HEK293 (cell line): ENCODE measurements around the gene SEC11A.
A peak's percentile ranks its signal among the peaks of the same experiment; 100 is the strongest.

Source experiments
- CTCF ChIP-seq: fragments of 450-650 bp; formaldehyde crosslinking; IDR thresholded peaks from 2 replicates; pipeline ENCODE4 v1.5.1; 2016; ENCODE audit warnings: missing biosample characterization, missing genetic modification characterization
- KLF10 ChIP-seq: fragments of 450-650 bp; IDR thresholded peaks from 2 replicates; pipeline ENCODE4 v1.5.1; 2018; ENCODE audit warnings: missing biosample characterization, mild to moderate bottlenecking, missing genetic modification characterization
- MZF1 ChIP-seq: fragments of 450-650 bp; formaldehyde crosslinking; IDR thresholded peaks from 2 replicates; pipeline ENCODE4 v1.5.1; 2017; ENCODE audit warnings: missing biosample characterization, missing genetic modification characterization, borderline replicate concordance
- PATZ1 ChIP-seq: fragments of 450-650 bp; formaldehyde crosslinking; IDR thresholded peaks from 2 replicates; pipeline ENCODE4 v1.5.1; 2016; ENCODE audit warnings: missing biosample characterization, missing genetic modification characterization
- YY1 ChIP-seq: fragments of 450-650 bp; formaldehyde crosslinking; IDR thresholded peaks from 2 replicates; pipeline ENCODE4 v1.5.1; 2018; ENCODE audit warnings: missing biosample characterization, missing genetic modification characterization
- ZBTB49 ChIP-seq: fragments of 450-650 bp; formaldehyde crosslinking; IDR thresholded peaks from 2 replicates; pipeline ENCODE4 v1.5.1; 2016; ENCODE audit warnings: missing biosample characterization, missing genetic modification characterization, low read depth
- ZFP41 ChIP-seq: fragments of 450-650 bp; formaldehyde crosslinking; IDR thresholded peaks from 2 replicates; pipeline ENCODE4 v1.5.1; 2016; ENCODE audit warnings: missing biosample characterization, missing genetic modification characterization, borderline replicate concordance
- ZNF114 ChIP-seq: fragments of 450-650 bp; formaldehyde crosslinking; IDR thresholded peaks from 2 replicates; pipeline ENCODE4 v1.5.0; 2017; ENCODE audit warnings: missing biosample characterization, missing genetic modification characterization
- ZNF148 ChIP-seq: fragments of 450-650 bp; formaldehyde crosslinking; IDR thresholded peaks from 2 replicates; pipeline ENCODE4 v1.5.0; 2017; ENCODE audit warnings: missing biosample characterization, missing genetic modification characterization, borderline replicate concordance
- ZNF169 ChIP-seq: fragments of 450-650 bp; formaldehyde crosslinking; IDR thresholded peaks from 2 replicates; pipeline ENCODE4 v1.5.1; 2016; ENCODE audit warnings: missing biosample characterization, missing genetic modification characterization
- ZNF280C ChIP-seq: fragments of 450-650 bp; formaldehyde crosslinking; IDR thresholded peaks from 2 replicates; pipeline ENCODE4 v1.5.1; 2016; ENCODE audit warnings: missing biosample characterization, missing genetic modification characterization
- ZNF292 ChIP-seq: fragments of 450-650 bp; formaldehyde crosslinking; IDR thresholded peaks from 2 replicates; pipeline ENCODE4 v1.5.1; 2016; ENCODE audit warnings: low read depth, missing biosample characterization, missing genetic modification characterization, borderline replicate concordance
- ZNF335 ChIP-seq: fragments of 450-650 bp; formaldehyde crosslinking; conservative IDR thresholded peaks from 2 replicates; pipeline ENCODE4 v1.5.1; 2016; ENCODE audit warnings: missing biosample characterization, missing genetic modification characterization
- ZNF398 ChIP-seq: fragments of 450-650 bp; formaldehyde crosslinking; IDR thresholded peaks from 2 replicates; pipeline ENCODE4 v1.5.1; 2017; ENCODE audit warnings: missing biosample characterization, missing genetic modification characterization
- ZNF416 ChIP-seq: fragments of 450-650 bp; formaldehyde crosslinking; IDR thresholded peaks from 2 replicates; pipeline ENCODE4 v1.5.1; 2016; ENCODE audit warnings: missing biosample characterization, missing genetic modification characterization
- ZNF473 ChIP-seq: fragments of 450-650 bp; formaldehyde crosslinking; IDR thresholded peaks from 2 replicates; pipeline ENCODE4 v1.5.1; 2017; ENCODE audit warnings: missing biosample characterization, missing genetic modification characterization
- ZNF48 ChIP-seq: fragments of 450-650 bp; formaldehyde crosslinking; IDR thresholded peaks from 2 replicates; pipeline ENCODE4 v1.5.1; 2016; ENCODE audit warnings: missing biosample characterization, missing genetic modification characterization
- ZNF488 ChIP-seq: fragments of 450-650 bp; formaldehyde crosslinking; IDR thresholded peaks from 2 replicates; pipeline ENCODE4 v1.5.1; 2016; ENCODE audit warnings: missing biosample characterization, missing genetic modification characterization
- ZNF561 ChIP-seq: fragments of 450-650 bp; IDR thresholded peaks from 2 replicates; pipeline ENCODE4 v1.5.1; 2018; ENCODE audit warnings: missing biosample characterization, missing genetic modification characterization, borderline replicate concordance
- ZNF791 ChIP-seq: fragments of 450-650 bp; formaldehyde crosslinking; IDR thresholded peaks from 2 replicates; pipeline ENCODE4 v1.5.1; 2016; ENCODE audit warnings: missing biosample characterization, missing genetic modification characterization
- TF ChIP-seq, protein P1 (sequence below): fragments of 450-650 bp; formaldehyde crosslinking; IDR thresholded peaks from 2 replicates; pipeline ENCODE4 v1.5.1; 2017; ENCODE audit warnings: missing biosample characterization, missing genetic modification characterization

Gene SEC11A

GRCh38 chr15:84654689-84655453 is 61.1 kb downstream of the SEC11A start (continued):
- TF ChIP-seq CTCF (tag by site-specific recombination) (peak; percentile 86), ZNF169 (tag by site-specific recombination) (no peak), ZNF488 (tag by site-specific recombination) (no peak), ZNF280C (no peak), ZNF335 (tag by site-specific recombination) (peak; percentile 14), ZNF416 (no peak), KLF10 (tag by site-specific recombination) (no peak), ZBTB49 (tag by site-specific recombination) (no peak), ZFP41 (tag by site-specific recombination) (no peak), ZNF114 (tag by site-specific recombination) (no peak), ZNF791 (tag by site-specific recombination) (no peak), ZNF561 (tag by site-specific recombination) (peak; percentile 15; the same call in 1 of the 2 replicates), ZNF148 (tag by site-specific recombination) (no peak), ZNF473 (tag by site-specific recombination) (no peak), ZNF48 (no peak), ZNF292 (tag by site-specific recombination) (no peak), YY1 (tag by site-specific recombination) (no peak), PATZ1 (tag by site-specific recombination) (peak; percentile 24; the same call in 1 of the 2 replicates), MZF1 (tag by site-specific recombination) (no peak; the same call in 1 of the 2 replicates), ZNF398 (tag by site-specific recombination) (peak; percentile 22; the same call in 1 of the 2 replicates)
- TF ChIP-seq, protein P1, sequence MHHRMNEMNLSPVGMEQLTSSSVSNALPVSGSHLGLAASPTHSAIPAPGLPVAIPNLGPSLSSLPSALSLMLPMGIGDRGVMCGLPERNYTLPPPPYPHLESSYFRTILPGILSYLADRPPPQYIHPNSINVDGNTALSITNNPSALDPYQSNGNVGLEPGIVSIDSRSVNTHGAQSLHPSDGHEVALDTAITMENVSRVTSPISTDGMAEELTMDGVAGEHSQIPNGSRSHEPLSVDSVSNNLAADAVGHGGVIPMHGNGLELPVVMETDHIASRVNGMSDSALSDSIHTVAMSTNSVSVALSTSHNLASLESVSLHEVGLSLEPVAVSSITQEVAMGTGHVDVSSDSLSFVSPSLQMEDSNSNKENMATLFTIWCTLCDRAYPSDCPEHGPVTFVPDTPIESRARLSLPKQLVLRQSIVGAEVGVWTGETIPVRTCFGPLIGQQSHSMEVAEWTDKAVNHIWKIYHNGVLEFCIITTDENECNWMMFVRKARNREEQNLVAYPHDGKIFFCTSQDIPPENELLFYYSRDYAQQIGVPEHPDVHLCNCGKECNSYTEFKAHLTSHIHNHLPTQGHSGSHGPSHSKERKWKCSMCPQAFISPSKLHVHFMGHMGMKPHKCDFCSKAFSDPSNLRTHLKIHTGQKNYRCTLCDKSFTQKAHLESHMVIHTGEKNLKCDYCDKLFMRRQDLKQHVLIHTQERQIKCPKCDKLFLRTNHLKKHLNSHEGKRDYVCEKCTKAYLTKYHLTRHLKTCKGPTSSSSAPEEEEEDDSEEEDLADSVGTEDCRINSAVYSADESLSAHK (tag by site-specific recombination): no peak
